ENCODE results near the gene C1QTNF5.

- TF ChIP-seq CTCF (IDR thresholded peaks at IDR 0.05; ENCODE audit: control extremely low read depth in 1 of 3, insufficient read depth in 1 of 3, low read depth in 1 of 3, low read length in 3 of 3) = no peak
- TF ChIP-seq POLR2A (IDR thresholded peaks at IDR 0.05; ENCODE audit: control extremely low read depth in 1 of 2, low read depth in 2 of 2, low read length in 2 of 2) = no peak
- no peak for TF ChIP-seq EZH2 (IDR thresholded peaks at IDR 0.05; ENCODE audit: low read depth, low read length, severe bottlenecking)
- TF ChIP-seq NRF1 (IDR thresholded peaks at IDR 0.05; ENCODE audit: low read depth, low read length) = no peak
- no peak for TF ChIP-seq CHD2 (IDR thresholded peaks at IDR 0.05; ENCODE audit: low read length)
- no peak for TF ChIP-seq CREB1 (IDR thresholded peaks at IDR 0.05)
- TF ChIP-seq TBP (IDR thresholded peaks at IDR 0.05; ENCODE audit: low read depth, low read length) = no peak
- no peak for TF ChIP-seq ZNF274 (IDR thresholded peaks at IDR 0.05; ENCODE audit: borderline replicate concordance, extremely low read depth, low read length)
- no peak for TF ChIP-seq USF2 (IDR thresholded peaks at IDR 0.05; ENCODE audit: low read length)
Measured at GRCh38 chr11:119380827-119381180, 40.1 kb upstream of the C1QTNF5 start.

Measured in H1 (cell line).